ENCODE results near the gene NALCN. TPM values are rescaled to one million over a fixed set of nuclear protein-coding genes. Genes with fewer than 3 reads are reported as not detected.

The NALCN gene
- total and polyA plus RNA-seq, 2 donors (not counting 1 experiment from before 2014, with no cell fraction given) = 1.5 to 2.7 TPM

DNA sequence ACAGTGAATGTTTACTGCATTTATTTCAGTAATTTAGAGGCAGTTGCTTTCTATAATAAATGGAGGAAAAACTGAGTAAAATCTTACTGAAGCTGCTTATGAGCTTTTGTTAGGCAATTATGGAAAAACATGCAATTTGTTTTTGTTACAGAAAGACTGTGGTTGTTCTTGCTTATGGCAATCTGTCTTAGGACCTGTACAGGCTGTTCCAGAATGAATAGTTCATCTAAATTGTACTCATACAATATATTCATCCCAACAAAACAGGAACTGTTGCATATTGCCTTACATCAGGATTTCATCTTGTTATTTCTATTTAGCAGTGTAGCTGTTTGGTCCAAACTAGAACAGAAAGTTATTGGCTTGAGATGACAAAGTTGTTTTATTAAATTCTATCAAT, 199.2 kb downstream of the NALCN start:
- H3K27me3 ChIP-seq (ENCODE audit: control insufficient read depth, insufficient read depth, low read length) = no peaks in the 10 kb centered on the region
- H3K4me2 ChIP-seq (ENCODE audit: extremely low read depth, insufficient read depth, low read length) = no peak overlapping the region
- H3K4me1 ChIP-seq (ENCODE audit: control insufficient read depth, extremely low read depth, insufficient read depth, low read length) = no peaks in the 10 kb centered on the region
- no peak overlapping the region for H3K27ac ChIP-seq (ENCODE audit: insufficient read depth, low read length)
- no peaks in the 10 kb centered on the region for H3K79me2 ChIP-seq (ENCODE audit: control insufficient read depth, insufficient read depth, low read length)
- no peak overlapping the region for H3K4me3 ChIP-seq (replicated peaks in 1 of 4; ENCODE audit: control extremely low read depth in 1 of 4, insufficient read depth in 1 of 4, low read depth in 3 of 4, low read length in 4 of 4)
- DNase-seq (ENCODE audit: low read depth in 2 of 2) = peak in 1 of 2 donors; percentile 26
- H2AFZ ChIP-seq (ENCODE audit: low read length) = no peak overlapping the region
- H4K20me1 ChIP-seq (ENCODE audit: control insufficient read depth, extremely low read depth, insufficient read depth, low read length) = no peaks in the 10 kb centered on the region
- no peak overlapping the region for H3K9ac ChIP-seq (ENCODE audit: insufficient read depth, low read length)
- H3K9me3 ChIP-seq (ENCODE audit: control insufficient read depth, insufficient read depth, low read depth, low read length) = no peaks in the 10 kb centered on the region
- H3K36me3 ChIP-seq (ENCODE audit: control insufficient read depth, insufficient read depth, low read length) = no peaks in the 10 kb centered on the region
- no peak for TF ChIP-seq EZH2 (IDR thresholded peaks at IDR 0.05; ENCODE audit: low read length, missing control alignments)
- TF ChIP-seq, protein P1, sequence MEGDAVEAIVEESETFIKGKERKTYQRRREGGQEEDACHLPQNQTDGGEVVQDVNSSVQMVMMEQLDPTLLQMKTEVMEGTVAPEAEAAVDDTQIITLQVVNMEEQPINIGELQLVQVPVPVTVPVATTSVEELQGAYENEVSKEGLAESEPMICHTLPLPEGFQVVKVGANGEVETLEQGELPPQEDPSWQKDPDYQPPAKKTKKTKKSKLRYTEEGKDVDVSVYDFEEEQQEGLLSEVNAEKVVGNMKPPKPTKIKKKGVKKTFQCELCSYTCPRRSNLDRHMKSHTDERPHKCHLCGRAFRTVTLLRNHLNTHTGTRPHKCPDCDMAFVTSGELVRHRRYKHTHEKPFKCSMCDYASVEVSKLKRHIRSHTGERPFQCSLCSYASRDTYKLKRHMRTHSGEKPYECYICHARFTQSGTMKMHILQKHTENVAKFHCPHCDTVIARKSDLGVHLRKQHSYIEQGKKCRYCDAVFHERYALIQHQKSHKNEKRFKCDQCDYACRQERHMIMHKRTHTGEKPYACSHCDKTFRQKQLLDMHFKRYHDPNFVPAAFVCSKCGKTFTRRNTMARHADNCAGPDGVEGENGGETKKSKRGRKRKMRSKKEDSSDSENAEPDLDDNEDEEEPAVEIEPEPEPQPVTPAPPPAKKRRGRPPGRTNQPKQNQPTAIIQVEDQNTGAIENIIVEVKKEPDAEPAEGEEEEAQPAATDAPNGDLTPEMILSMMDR (conservative IDR thresholded peaks at IDR 0.05 in 1 of 2, IDR thresholded peaks at IDR 0.05 in 1 of 2; ENCODE audit: low read depth in 1 of 2, low read length in 2 of 2) = no peak

DNA sequence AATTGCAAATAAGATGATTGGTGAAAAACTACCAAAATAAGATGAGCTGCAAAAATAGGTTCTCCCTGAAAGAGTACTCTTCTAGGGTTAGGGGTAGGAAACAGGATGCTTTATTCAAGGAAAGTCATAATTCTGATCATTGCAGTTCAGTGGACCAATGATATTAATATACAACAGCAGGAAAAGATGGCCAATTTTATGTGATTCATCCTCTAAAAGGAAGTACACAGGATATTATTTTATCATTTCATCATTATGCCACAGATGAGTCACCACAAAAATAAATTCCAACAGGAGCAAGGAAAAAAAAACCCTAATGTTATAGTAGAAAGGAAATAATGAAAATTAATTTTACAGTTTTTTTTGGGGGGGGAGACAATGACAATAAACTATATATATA, 205.0 kb downstream of the NALCN start:
- DNase-seq (ENCODE audit: low read depth in 2 of 2) = peak; percentile 59 to 71
- H3K27ac ChIP-seq (ENCODE audit: insufficient read depth, low read length) = no peak overlapping the region

DNA sequence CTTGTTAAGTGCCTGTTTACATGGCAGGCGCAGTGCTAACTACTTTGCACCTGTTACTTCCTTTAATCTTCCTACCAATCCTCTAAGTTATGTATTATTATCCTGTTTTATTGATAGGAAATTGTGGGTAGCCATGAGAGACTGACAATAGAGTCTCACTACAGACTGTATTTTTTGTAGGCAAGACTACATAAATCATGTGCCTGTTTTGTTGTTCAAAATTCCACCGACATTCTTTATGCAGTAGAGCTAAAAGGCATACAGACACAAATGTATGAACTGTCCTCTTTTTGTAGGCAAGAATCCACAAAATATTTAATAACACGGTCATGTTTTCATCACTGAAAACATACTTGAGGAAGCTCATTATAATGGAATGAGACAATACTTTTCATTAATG, 205.5 kb downstream of the NALCN start:
- no peak for TF ChIP-seq EZH2 (IDR thresholded peaks at IDR 0.05; ENCODE audit: low read length, missing control alignments)
- TF ChIP-seq, protein P1 (conservative IDR thresholded peaks at IDR 0.05 in 1 of 2, IDR thresholded peaks at IDR 0.05 in 1 of 2; ENCODE audit: low read depth in 1 of 2, low read length in 2 of 2) = no peak
- H4K20me1 ChIP-seq (ENCODE audit: control insufficient read depth, extremely low read depth, insufficient read depth, low read length) = no peaks in the 10 kb centered on the region
- no peak overlapping the region for H2AFZ ChIP-seq (ENCODE audit: low read length)
- H3K9ac ChIP-seq (ENCODE audit: insufficient read depth, low read length) = no peak overlapping the region
- no peak overlapping the region for H3K4me3 ChIP-seq (replicated peaks in 1 of 4; ENCODE audit: control extremely low read depth in 1 of 4, insufficient read depth in 1 of 4, low read depth in 3 of 4, low read length in 4 of 4)
- H3K4me2 ChIP-seq (ENCODE audit: extremely low read depth, insufficient read depth, low read length) = no peak overlapping the region
- H3K9me3 ChIP-seq (ENCODE audit: control insufficient read depth, insufficient read depth, low read depth, low read length) = no peaks in the 10 kb centered on the region
- no peaks in the 10 kb centered on the region for H3K79me2 ChIP-seq (ENCODE audit: control insufficient read depth, insufficient read depth, low read length)
- no peak overlapping the region for H3K27ac ChIP-seq (ENCODE audit: insufficient read depth, low read length)
- H3K27me3 ChIP-seq (ENCODE audit: control insufficient read depth, insufficient read depth, low read length) = no peaks in the 10 kb centered on the region
- H3K36me3 ChIP-seq (ENCODE audit: control insufficient read depth, insufficient read depth, low read length) = no peaks in the 10 kb centered on the region
- H3K4me1 ChIP-seq (ENCODE audit: control insufficient read depth, extremely low read depth, insufficient read depth, low read length) = no peaks in the 10 kb centered on the region
- DNase-seq (ENCODE audit: low read depth in 2 of 2) = no peak

More for the DNA sequence above, 205.0 kb downstream of the NALCN start:
- H3K27me3 ChIP-seq (ENCODE audit: control insufficient read depth, insufficient read depth, low read length) = no peaks in the 10 kb centered on the region
- H3K79me2 ChIP-seq (ENCODE audit: control insufficient read depth, insufficient read depth, low read length) = no peaks in the 10 kb centered on the region
- no peak overlapping the region for H3K4me3 ChIP-seq (replicated peaks in 1 of 4; ENCODE audit: control extremely low read depth in 1 of 4, insufficient read depth in 1 of 4, low read depth in 3 of 4, low read length in 4 of 4)
- no peak overlapping the region for H3K9ac ChIP-seq (ENCODE audit: insufficient read depth, low read length)
- no peak overlapping the region for H2AFZ ChIP-seq (ENCODE audit: low read length)
- H3K9me3 ChIP-seq (ENCODE audit: control insufficient read depth, insufficient read depth, low read depth, low read length) = no peaks in the 10 kb centered on the region
- H3K4me1 ChIP-seq (ENCODE audit: control insufficient read depth, extremely low read depth, insufficient read depth, low read length) = no peaks in the 10 kb centered on the region
- H4K20me1 ChIP-seq (ENCODE audit: control insufficient read depth, extremely low read depth, insufficient read depth, low read length) = no peaks in the 10 kb centered on the region
- no peak for TF ChIP-seq EZH2 (IDR thresholded peaks at IDR 0.05; ENCODE audit: low read length, missing control alignments)
- TF ChIP-seq, protein P1 (conservative IDR thresholded peaks at IDR 0.05 in 1 of 2, IDR thresholded peaks at IDR 0.05 in 1 of 2; ENCODE audit: low read depth in 1 of 2, low read length in 2 of 2) = no peak
- H3K4me2 ChIP-seq (ENCODE audit: extremely low read depth, insufficient read depth, low read length) = no peak overlapping the region
- H3K36me3 ChIP-seq (ENCODE audit: control insufficient read depth, insufficient read depth, low read length) = no peaks in the 10 kb centered on the region

Data from fibroblast of lung (primary cell).